Liver (tissue), 3 donors: ENCODE measurements around the gene CEP120.
"Not testable (repeated sequence)": the region's sequence is repeated elsewhere in the genome, so short reads cannot be mapped to it uniquely, and the experiment has no call there.

Experiments
- CTCF ChIP-seq: fragments of 150-350 bp; IDR thresholded peaks from 2 replicates; pipeline ENCODE4 v1.5.1; 2017; ENCODE audit warnings: improper control_type of control experiment, low read depth, low read length; ENCODE audit not compliant: missing input control
- EGR1 ChIP-seq, 2 donors: IDR thresholded peaks; 2 replicates each; pipeline ENCODE4 v1.6.1; 2016 to 2018; ENCODE audit warnings: antibody characterized with exemption in 2 of 2, low read depth in 2 of 2
- JUND ChIP-seq, 2 donors: IDR thresholded peaks; 2 replicates each; pipeline ENCODE4 v1.6.1; 2016; ENCODE audit warnings: antibody characterized with exemption in 2 of 2
- MAX ChIP-seq: IDR thresholded peaks from 2 replicates; pipeline ENCODE4 v1.6.1; 2016; ENCODE audit warnings: antibody characterized with exemption
- RAD21 ChIP-seq, 2 donors: IDR thresholded peaks; 2 replicates each; pipeline ENCODE4 v1.6.1; 2016; ENCODE audit warnings: antibody characterized with exemption in 2 of 2, mild to moderate bottlenecking in 2 of 2
- RXRA ChIP-seq, 2 donors: IDR thresholded peaks; 2 replicates each; pipeline ENCODE4 v1.6.1; 2017 to 2018; ENCODE audit warnings: antibody characterized with exemption in 2 of 2, mild to moderate bottlenecking in 1 of 2
- TF ChIP-seq, protein P1 (sequence below): IDR thresholded peaks from 2 replicates; pipeline ENCODE4 v1.6.1; 2016; ENCODE audit warnings: antibody characterized with exemption
- donor health status: healthy.
- donor health status: healthy.

DNA sequence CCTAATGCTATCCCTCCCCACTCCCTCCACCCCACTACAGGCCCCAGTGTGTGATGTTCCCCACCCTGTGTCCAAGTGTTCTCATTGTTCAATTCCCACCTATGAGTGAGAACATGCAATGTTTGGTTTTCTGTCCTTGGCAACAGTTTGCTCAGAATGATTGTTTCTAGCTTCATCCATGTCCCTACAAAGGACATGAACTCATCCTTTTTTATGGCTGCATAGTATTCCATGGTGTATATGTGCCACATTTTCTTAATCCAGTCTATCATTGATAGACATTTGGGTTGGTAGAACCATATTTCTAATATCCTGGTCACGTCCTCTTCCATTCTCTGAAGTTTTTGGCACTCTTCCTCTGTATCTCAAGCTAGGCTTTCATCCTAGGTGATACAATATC lies 43.6 kb upstream of the CEP120 start:
- not testable (repeated sequence) for TF ChIP-seq EGR1 (IDR thresholded peaks at IDR 0.05; ENCODE audit: low read depth in 2 of 2); RAD21 (IDR thresholded peaks at IDR 0.05); CTCF; RXRA (IDR thresholded peaks at IDR 0.05); JUND (IDR thresholded peaks at IDR 0.05); MAX
- TF ChIP-seq, protein P1, sequence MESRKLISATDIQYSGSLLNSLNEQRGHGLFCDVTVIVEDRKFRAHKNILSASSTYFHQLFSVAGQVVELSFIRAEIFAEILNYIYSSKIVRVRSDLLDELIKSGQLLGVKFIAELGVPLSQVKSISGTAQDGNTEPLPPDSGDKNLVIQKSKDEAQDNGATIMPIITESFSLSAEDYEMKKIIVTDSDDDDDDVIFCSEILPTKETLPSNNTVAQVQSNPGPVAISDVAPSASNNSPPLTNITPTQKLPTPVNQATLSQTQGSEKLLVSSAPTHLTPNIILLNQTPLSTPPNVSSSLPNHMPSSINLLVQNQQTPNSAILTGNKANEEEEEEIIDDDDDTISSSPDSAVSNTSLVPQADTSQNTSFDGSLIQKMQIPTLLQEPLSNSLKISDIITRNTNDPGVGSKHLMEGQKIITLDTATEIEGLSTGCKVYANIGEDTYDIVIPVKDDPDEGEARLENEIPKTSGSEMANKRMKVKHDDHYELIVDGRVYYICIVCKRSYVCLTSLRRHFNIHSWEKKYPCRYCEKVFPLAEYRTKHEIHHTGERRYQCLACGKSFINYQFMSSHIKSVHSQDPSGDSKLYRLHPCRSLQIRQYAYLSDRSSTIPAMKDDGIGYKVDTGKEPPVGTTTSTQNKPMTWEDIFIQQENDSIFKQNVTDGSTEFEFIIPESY, result not testable (repeated sequence)
